Aorta (tissue), 5 donors: ENCODE measurements around the gene SRF. TPM values are rescaled to one million over a fixed set of nuclear protein-coding genes. Genes with fewer than 3 reads are reported as not detected.

Source experiments
- ATAC-seq: fragments of 200-7000 bp; cut with Tn5 transposase; one replicate; pipeline ENCODE4 v1.9.1; 2022; ENCODE audit warnings: moderate library complexity; ENCODE audit not compliant: low FRiP score
- DNase-seq, 2 donors: peaks; one replicate each; pipeline ENCODE4 v3.0.0-alpha.2; 2020
- H3K27ac ChIP-seq, 2 donors: one replicate each; pipeline ENCODE4 v1.5.1; 2013; ENCODE audit warnings: low read length in 2 of 2, mild to moderate bottlenecking in 2 of 2, moderate library complexity in 2 of 2, control low read depth in 1 of 2, inconsistent platforms in 1 of 2, low read depth in 1 of 2
- H3K27me3 ChIP-seq, 2 donors: one replicate each; pipeline ENCODE4 v1.6.1; 2013; ENCODE audit warnings: control low read depth in 1 of 2, low read length in 1 of 2, mild to moderate bottlenecking in 1 of 2, moderate library complexity in 1 of 2; ENCODE audit not compliant: insufficient read depth in 2 of 2, control insufficient read depth in 1 of 2
- H3K36me3 ChIP-seq, 2 donors: one replicate each; pipeline ENCODE4 v1.6.1; 2013; ENCODE audit warnings: control low read depth in 1 of 2, low read length in 1 of 2, mild to moderate bottlenecking in 1 of 2; ENCODE audit not compliant: insufficient read depth in 2 of 2, control insufficient read depth in 1 of 2
- H3K4me1 ChIP-seq, 2 donors: one replicate each; pipeline ENCODE4 v1.6.1; 2013; ENCODE audit warnings: low read length in 2 of 2, control low read depth in 1 of 2, mild to moderate bottlenecking in 1 of 2, moderate library complexity in 1 of 2; ENCODE audit not compliant: insufficient read depth in 2 of 2, control insufficient read depth in 1 of 2
- H3K4me3 ChIP-seq, 2 donors: one replicate each; pipeline ENCODE4 v1.5.1; 2013; ENCODE audit warnings: low read length in 2 of 2, control low read depth in 1 of 2, mild to moderate bottlenecking in 1 of 2
- H3K9me3 ChIP-seq: one replicate; pipeline ENCODE4 v1.6.1; 2013; ENCODE audit warnings: mild to moderate bottlenecking, low read length; ENCODE audit not compliant: control insufficient read depth
- WGBS, 2 donors: extraction: QIAGEN DNeasy Blood & Tissue Kit; methylation state at CpG; one replicate each; pipeline ENCODE4 v1.1.7; 2013; 5-methylcytosine and 5-hydroxymethylcytosine counted together
- intact Hi-C, 2 donors: fragments of 100-400 bp; cut with DNase I; formaldehyde crosslinking; loops; one replicate each; pipeline versions ENCODE4 v1.14.2 to v1.15.0; 2022
- polyA plus RNA-seq, 2 donors: library from polyadenylated mRNA; stranded (reverse); fragments of 200-250 nt; gene quantifications; one replicate each; pipeline ENCODE4 v1.2.3, GENCODE V29; 2013
- total RNA-seq, 2 donors: library from RNA; stranded (reverse); fragmentation: NEBNext Ultra II Directional; extraction: Animal tissue kit (Norgen Biotek cat#: 25700); gene quantifications; one replicate each; pipeline ENCODE4 v1.2.1, GENCODE V29; 2021
- donor health status: healthy with polysubstance abuse.
- donor health status: Bipolar disorder and iron deficiency.
- donor health status: DM: no; HTN: no; CAD: no.
- donor health status: DM: no; HTN: no; CAD: no.
- donor health status: DM: yes; HTN: yes; CAD: no.

Gene SRF
- total and polyA plus RNA-seq, 4 donors, result 23.8 to 106 (median 44.4) TPM

- Histone ChIP-seq H3K4me3 (no peak overlapping the region), H3K9me3 (no peaks in the 10 kb centered on the region), H3K4me1 (no peaks in the 10 kb centered on the region), H3K27ac (no peak overlapping the region), H3K36me3 (no peaks in the 10 kb centered on the region), H3K27me3 (no peaks in the 10 kb centered on the region)
- DNase-seq (peak; percentile 91 to 95), ATAC-seq (peak; percentile 96)
- intact Hi-C loops, result loop anchor here (2.0 to 5.0 kb wide), 3 partner anchors 71 to 243 kb away; no protein-coding TSS in a partner anchor
- 7 to 13% methylated on average over 25 of the region's 25 CpGs for WGBS, 2 donors
Observed at GRCh38 chr6:43143235-43144128, 27.6 kb upstream of the SRF start.

DNA sequence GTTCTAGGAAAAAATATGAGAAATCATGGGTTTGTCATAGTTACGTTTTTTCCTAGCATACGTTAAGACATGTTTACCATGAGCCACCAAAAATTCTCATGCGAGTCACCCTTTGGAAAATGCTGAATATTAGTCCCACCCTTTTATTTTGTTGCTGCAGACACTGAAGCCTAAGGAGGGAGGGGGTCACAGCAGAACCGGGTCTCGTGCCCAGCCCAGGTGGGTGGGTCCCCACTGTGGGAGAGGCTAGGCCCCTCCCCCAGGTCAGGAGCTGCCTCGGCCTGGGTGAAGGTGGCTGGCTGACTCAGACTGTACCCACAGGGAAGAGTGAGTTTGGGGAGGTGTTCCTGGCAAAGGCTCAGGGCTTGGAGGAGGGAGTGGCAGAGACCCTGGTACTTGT is 26.2 kb upstream of the SRF start:
- no peak for DNase-seq
- Histone ChIP-seq H3K4me1 (no peaks in the 10 kb centered on the region), H3K27me3 (no peaks in the 10 kb centered on the region), H3K36me3 (no peaks in the 10 kb centered on the region), H3K4me3 (no peak overlapping the region), H3K27ac (no peak overlapping the region), H3K9me3 (no peaks in the 10 kb centered on the region)
- no peak for ATAC-seq
- intact Hi-C loops, result loop anchor here (5.0 kb wide), 2 partner anchors 73 to 243 kb away; no protein-coding TSS in a partner anchor
- 82 to 84% methylated on average over 6 of the region's 6 CpGs for WGBS, 2 donors

- Histone ChIP-seq H3K9me3 (no peaks in the 10 kb centered on the region), H3K4me3 (no peak overlapping the region), H3K4me1 (peaks cover 0 to 5% of the 10 kb centered on the region in 2 donors), H3K27me3 (no peaks in the 10 kb centered on the region), H3K36me3 (no peaks in the 10 kb centered on the region), H3K27ac (no peak overlapping the region)
- intact Hi-C loops, result no loop called here
- 87 to 94% methylated on average over 3 of the region's 3 CpGs for WGBS, 2 donors
- DNase-seq (no peak), ATAC-seq (no peak)
Observed at GRCh38 chr6:43146261-43146660, 24.8 kb upstream of the SRF start.

DNA sequence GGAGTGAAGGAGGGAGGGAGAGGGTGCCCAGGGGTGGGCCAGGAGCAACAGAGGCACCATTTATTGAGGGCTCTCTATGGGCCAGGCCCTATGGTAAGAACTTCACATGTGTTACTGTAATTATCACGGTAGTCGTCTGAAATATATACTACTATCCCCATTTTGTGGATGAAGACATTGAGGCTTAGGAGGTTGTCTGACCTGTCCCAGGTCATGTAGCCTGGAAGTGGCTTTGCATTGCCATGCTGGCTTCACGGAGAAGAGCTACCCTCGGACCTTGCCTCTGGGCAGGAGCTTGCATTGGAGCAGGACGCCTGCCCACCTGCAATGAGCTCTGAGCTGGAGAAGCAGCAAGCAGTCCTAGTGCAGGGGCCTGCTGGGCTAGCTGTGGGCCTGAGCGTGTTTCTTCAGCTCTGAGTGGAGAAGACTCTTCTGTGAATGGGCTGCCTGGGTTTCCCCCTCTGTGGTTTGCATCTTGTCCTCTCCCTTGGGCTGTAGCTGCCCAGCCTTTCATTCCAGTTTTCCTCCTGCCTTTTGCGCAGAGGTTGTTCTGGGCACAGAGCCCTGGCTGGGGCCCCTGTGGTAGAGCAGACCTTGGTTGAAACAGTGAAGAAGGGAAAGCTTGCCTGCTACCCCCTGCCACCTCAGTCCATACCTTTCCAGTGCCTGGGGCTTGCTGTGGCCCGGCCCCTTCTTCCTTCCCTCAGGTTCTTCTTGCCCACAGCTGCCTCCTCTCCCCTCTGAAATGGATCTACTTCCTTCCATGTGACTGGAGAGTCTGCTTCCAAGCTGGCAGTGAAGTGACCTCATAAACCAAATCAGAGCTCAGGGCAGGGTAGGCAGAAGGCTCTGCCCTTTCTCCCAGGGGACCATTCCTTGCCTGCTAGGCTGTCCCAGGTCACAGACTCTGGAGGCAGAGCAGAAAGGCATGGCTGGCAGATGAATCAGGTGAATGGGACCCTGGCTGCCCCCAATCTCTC is 24.1 kb upstream of the SRF start:
- H3K4me3 ChIP-seq, result no peak overlapping the region
- no peak for DNase-seq
- intact Hi-C loops, result no loop called here
- H3K4me1 ChIP-seq, result peaks cover 0 to 5% of the 10 kb centered on the region in 2 donors
- ATAC-seq, result no peak
- H3K36me3 ChIP-seq, result no peaks in the 10 kb centered on the region
- H3K9me3 ChIP-seq, result no peaks in the 10 kb centered on the region
- WGBS, 2 donors, result 70 to 77% methylated on average over 8 of the region's 8 CpGs
- H3K27ac ChIP-seq, result no peak overlapping the region
- H3K27me3 ChIP-seq, result no peaks in the 10 kb centered on the region

DNA sequence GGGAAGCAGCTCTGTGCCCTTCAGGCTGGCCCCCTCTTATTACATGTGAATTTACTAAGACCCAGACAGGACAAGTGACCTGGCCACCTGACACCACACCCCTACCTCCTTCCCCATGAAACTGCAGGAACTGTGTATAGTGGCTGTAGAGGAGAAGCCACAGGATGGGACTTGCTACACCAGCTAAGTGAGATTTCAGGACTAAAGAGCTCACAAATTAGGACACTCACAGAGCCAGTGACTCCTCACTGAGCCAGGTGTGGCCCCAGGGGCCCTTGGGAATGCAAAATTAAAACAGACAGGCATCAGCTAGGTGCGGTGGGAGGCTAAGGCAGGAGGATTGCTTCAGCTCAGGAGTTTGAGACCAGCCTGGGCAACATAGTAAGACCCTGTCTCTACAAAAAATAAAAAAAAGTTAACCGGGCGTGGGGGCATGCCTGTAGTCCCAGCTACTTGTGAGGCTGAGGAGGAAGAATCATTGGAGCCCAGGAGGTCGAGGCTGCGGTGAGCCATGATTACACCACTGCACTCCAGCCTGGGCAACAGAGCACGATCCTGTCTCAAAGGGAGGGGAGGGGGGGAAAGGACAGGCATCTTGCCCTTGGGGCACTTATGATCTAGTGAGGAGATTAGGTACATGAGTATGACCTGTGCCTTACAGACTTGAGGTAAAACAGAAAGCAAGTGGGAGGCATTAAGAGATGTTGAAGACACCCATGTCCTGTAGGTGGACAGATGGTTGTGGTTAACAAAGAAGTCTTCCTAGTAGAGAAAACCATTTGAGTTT is 23.2 kb upstream of the SRF start:
- ATAC-seq, result no peak
- no peak for DNase-seq
- Histone ChIP-seq H3K27me3 (no peaks in the 10 kb centered on the region), H3K9me3 (no peaks in the 10 kb centered on the region), H3K36me3 (no peaks in the 10 kb centered on the region), H3K4me1 (peaks cover 0 to 5% of the 10 kb centered on the region in 2 donors), H3K4me3 (no peak overlapping the region), H3K27ac (no peak overlapping the region)
- 93 to 94% methylated on average over 6 of the region's 6 CpGs for WGBS, 2 donors
- intact Hi-C loops, result no loop called here

DNA sequence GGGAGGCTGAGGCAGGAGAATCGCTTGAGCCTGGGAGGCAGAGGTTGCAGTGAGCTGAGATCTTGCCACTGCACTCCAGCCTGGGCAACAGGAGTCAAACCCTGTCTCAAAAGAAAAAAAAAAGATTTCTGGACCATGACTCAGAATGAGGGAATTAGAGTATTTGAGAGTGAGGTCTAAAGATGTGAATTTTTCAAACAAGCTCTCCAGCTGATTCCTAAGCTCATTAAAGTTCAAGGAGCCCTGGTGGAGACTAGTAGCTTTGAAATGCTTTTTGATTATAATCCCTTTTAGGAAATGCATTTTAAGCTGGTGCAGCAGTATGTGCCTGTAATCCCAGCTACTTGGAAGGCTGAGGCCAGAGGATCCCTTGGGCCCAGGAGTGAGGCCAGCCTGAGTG is 21.8 kb upstream of the SRF start:
- Histone ChIP-seq H3K36me3 (no peaks in the 10 kb centered on the region), H3K9me3 (no peaks in the 10 kb centered on the region), H3K4me1 (peaks cover 0 to 5% of the 10 kb centered on the region in 2 donors), H3K27me3 (no peaks in the 10 kb centered on the region), H3K27ac (no peak overlapping the region), H3K4me3 (no peak overlapping the region)
- DNase-seq (no peak), ATAC-seq (no peak)
- intact Hi-C loops, result no loop called here
- WGBS, 2 donors, result 95 to 97% methylated on average over 1 of the region's 1 CpG

DNA sequence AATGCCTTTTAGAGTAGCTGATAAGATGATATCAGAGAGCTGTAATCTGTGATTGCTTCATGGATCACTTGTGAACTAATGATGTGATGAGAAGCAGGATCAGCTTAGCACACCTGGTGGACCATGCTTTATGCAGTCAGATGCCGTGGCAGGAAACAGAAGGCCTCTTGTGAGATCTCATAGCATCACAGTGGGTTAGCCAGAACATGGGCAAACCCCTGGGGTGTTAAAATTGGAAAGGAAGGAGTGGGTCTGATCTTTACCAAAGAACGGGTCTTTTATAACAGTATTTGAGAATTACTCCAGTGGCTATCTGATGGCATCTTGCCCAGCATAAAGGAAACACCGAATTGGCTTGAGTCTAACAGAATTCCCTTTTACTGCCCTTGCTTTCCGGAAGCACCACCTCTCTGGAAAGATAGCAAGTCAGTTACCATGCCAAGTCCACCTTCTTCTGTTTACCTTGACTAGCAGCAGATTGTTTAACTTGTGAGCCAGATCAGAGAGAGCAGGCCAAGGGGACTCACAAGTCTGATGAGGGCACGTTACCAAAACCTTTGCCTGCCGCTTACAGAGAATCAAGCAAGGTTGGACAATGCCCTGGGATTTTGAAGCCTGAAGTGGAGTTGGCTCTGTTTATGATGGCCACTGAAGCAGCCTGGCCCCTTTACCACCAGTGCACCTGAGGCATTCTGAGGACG is 20.9 kb upstream of the SRF start:
- H3K27ac ChIP-seq, result peak overlapping the region in 1 of 2 donors; percentile 32

More for the DNA sequence above, 20.9 kb upstream of the SRF start:
- intact Hi-C loops, result no loop called here
- H3K4me1 ChIP-seq, result peaks cover 0 to 5% of the 10 kb centered on the region in 2 donors
- no peaks in the 10 kb centered on the region for H3K27me3 ChIP-seq
- no peaks in the 10 kb centered on the region for H3K9me3 ChIP-seq
- no peak overlapping the region for H3K4me3 ChIP-seq
- ATAC-seq (no peak), DNase-seq (no peak)
- WGBS, 2 donors, result 11 to 14% methylated on average over 7 of the region's 7 CpGs
- no peaks in the 10 kb centered on the region for H3K36me3 ChIP-seq
